ENCODE measurements around the gene CFAP44.
"Not testable (repeated sequence)": the region's sequence is repeated elsewhere in the genome, so short reads cannot be mapped to it uniquely, and the experiment has no call there.

CFAP44 gene, protein sequence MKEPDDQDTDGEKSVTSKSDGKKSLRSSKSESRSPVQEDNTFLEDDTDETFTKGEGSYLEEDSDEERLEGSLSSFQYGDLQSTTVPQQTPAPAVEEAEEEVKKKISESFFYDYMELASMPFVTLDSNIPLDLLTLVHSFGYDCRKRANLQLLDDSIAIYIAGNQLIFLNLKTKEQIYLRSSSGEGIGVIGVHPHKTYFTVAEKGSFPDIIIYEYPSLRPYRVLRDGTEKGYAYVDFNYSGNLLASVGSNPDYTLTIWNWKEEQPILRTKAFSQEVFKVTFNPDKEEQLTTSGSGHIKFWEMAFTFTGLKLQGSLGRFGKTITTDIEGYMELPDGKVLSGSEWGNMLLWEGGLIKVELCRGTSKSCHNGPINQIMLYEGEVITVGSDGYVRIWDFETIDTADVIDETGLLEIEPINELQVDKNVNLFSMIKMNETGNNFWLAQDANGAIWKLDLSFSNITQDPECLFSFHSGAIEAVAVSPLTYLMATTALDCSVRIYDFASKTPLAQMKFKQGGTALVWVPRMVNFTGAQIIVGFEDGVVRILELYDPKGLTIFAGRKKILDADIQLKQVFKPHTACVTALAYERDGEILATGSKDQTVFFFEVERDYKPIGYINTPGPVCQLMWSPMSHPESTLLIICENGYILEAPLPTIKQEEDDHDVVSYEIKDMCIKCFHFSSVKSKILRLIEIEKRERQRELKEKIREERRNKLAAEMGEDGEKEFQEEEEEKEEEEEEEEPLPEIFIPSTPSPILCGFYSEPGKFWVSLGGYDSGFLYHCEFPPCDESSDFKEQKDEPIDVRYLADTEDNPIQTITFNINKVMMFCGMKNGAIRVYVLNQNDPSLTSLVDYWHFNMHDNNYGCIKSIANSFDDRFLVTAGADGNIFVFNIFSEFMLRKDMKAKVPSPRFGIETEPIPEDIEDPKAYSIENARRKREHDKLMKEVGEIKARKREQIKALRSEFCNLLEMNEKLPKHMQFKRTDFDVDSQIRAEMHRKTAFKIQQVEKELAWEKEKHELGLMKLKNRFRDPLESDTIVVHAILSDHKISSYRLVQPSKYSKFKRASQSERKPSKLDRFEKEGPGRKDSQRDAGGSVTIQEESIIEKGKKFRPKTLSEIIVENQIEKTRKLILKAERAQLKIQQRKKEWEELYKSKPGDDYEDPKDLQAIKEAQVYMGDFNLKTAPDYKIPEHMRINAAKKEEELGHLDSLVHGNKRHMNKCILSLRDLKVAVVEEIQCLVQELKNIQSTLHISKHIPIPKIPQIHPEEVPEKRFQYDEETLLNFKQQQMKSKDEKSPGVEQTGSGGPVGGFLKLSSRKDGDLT (N-terminal part only)

DNA sequence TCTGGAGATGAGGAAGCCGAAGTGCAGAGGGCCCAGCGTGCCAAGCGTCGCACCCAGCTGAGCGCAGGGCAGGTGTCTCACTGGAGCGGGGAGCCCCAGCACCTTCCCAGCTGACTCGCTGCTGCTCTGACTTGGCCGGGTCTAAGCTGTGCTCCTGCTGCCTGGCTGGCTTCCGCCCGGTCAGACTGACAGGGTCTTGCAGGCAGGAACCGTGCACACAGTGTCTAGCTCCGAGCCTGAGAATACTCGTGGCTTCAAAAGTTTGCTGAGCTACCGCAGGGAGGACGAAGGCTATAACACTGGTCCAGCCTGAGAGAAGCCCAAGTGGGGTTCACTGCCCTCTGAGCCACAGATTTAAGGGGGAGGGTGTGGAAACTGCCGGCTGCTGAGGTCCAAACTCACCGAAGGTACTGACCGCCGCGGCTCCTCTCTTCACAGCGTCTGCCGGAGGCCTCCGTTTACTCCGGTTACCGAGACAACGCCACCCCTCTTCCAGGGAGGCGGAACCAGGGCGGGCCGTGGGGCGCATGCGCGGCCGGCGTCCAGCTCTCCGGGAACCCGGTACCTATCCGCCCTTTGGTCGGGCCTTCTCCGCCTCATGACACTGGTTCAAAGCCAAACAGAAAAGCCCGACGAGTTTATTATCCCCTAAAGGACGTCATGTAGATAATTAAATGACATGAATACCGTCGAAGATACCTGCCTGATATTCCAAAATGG is at the start of gene CFAP44:
Gene CFAP44 (minus strand): TSS at position 443 of the 720 bp plus-strand sequence. CDS start 7,829 bp downstream, outside the sequence.
- DNase-seq, result no peak

DNA sequence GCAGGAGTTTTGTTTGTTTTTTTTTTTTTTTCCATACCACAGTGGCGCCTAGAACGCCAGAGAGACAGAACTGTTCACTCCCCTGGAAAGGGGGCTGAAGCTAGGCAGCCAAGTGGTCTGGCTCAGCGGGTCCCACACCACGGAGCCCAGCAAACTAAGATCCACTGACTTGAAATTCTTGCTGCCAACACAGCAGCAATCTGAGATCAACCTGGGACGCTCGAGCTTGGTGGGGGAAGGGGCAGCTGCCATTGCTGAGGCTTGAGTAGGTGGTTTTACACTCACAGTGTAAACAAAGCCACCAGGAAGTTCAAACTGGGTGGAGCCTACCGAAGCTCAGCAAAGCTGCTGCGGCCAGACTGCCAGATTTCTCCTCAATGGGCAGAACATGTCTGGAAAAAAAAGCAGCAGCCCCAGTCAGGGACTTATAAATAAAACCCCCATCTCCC is 43.9 kb upstream of the CFAP44 start:
- no peak for DNase-seq

DNA sequence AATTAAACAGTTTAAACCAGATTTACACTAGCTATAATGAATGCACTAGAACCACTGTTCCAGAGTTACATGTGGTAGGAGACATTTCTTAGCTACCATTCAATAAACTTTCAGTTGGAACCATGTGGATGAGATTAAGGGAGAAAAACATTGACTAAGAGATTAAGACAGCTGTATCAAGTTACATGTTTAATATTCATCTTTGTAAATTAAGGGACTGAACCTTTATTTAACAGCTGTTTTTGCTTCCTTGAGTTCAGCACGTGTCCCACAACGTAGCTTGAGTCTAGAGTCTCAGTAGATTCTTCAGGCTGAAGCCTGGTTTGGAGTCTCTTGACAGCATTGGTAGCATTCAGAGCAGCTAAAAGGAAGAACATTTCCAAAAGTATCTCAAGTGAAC is 27.2 kb upstream of the CFAP44 start:
- no peak for DNase-seq

DNA sequence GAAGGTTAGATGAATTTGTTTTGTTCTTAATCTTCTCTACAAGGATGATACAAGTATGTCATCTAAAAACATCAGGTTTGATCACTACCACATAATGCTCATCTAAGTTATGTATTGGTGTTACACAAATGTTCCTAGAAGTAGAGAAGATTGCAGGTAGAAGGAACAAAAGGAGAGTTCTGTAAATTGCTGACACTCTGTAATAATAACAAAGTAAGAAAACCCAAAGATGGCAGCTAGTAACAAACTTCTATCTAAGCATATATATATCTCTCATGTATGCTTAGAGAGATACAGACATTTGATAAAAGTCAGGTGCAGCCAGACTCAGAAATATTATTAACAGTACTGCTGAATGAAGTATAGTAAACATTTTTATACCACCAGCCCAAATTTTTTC is 20.2 kb upstream of the CFAP44 start:
- no peak for DNase-seq

DNA sequence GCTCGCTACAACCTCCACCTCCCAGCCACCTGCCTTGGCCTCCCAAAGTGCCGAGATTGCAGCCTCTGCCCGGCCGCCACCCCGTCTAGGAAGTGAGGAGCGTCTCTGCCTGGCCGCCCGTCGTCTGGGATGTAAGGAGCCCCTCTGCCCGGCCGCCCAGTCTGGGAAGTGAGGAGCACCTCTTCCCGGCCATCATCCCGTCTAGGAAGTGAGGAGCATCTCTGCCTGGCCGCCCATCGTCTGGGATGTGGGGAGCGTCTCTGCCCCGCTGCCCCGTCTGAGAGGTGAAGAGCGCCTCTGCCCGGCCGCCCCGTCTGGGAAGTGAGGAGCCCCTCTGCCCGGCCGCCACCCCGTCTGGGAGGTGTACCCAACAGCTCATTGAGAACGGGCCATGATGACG is 17.3 kb upstream of the CFAP44 start:
- DNase-seq, result not testable (repeated sequence)

DNA sequence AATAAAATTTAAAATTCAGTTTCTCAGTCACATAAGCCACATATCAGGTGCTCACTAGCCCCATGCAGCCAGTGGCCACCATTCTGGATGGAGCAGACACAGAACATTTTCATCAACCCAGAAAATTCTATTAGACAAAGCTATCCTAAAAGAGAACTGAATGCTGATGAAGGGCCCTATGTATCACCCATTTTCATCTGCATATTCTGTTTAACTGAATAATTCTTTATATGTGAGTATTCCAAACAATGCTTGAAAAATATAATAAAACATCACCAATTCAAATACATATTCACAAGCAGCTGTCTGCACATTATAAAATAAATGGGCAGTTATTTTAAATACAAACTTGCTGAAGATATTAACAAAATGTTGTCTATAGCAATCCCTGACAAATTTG is 14.2 kb upstream of the CFAP44 start:
- no peak for DNase-seq

DNA sequence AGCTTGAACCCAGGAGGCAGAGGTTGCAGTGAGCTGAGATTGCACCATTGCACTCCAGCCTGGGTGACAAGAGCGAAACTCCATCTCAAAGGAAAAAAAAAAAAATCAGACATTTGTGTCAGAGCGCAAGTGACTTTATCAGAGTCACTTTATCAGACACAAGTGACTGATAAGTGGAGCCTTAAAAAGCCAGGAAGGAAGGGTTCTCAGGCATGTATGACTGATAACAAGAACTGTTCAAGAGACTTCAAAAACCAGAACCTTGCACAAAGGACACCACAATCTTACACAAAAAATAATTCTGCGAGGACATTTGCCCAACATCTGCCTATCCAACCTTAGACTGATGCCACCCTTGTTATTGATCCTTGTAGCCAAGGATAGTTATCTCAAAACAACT is 13.3 kb upstream of the CFAP44 start:
- no peak for DNase-seq

DNA sequence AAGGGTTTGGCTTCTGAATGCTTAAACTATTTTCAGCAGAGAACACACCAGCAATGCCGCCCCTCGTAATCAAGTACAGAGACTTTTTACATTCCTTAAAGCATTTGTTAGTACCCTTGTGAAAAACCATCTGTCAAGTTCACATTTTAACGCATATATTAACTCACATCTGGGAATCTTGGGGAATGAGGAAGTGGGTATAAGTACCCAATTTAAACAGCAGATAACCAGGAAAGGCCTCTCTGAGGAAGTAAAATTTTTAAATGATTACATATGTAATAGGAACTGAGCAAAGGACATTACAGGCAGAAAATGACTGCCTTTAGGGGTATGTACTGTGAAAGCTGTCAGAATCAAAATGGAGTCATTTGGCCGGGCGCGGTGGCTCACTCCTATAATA is 12.8 kb upstream of the CFAP44 start:
- DNase-seq, result no peak

DNA sequence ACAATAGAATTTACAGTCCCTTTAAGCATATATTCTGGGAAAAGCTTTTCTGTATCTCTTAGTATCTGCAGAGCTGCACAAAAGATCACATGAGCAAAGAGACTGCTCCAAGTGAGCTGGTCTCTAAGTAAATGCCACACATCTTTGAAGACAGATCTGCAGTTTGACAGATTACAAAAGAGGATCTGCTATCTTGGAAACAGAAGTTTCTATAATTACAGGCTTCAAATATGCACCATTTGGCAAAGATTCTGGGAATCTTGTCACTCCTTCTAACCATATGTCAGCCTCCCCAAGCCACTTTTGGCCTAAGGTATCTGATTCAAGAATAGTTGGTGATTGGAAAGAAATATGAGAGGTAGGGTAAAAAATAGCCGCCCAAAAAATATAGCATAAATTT is 9.6 kb upstream of the CFAP44 start:
- no peak for DNase-seq

DNA sequence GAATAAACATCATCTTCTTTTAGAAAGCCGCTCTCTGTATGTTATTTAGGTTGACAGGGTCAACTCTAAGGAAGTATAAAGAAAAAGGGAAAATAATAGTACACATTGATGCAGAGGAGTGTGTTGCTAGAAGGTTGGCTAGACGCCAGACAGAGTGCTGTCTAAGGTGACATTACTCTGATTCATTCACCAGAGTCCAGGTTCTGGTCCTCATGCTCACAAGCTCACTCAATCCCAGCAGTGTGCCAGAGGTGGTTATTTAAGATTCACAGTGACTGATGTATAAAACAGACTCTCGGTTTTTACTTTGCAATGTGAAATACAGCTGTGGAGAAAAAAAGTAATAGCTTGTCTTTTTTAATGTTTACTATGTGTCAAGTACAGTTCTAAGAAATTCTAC is 1.7 kb downstream of the CFAP44 start:
- DNase-seq, result no peak

DNA sequence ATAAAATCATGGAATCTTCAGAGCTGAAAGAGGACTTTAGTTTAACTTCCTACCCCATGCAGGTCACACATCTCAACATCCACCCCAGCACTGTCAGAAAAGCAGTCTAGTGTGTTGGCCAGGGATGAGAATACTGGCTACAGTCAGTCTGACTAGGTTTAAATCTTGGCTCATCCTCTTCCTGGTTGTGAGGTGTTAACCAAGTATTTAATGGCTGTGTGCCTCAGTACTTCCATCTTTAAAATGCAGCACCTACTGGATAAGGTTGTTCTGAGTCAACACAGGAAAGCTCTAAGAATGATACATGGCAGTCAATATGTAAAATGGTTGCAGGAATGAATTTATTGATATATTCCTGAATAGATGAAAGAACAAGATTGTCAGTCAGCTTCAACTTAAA is 3.1 kb downstream of the CFAP44 start:
- DNase-seq, result no peak

DNA sequence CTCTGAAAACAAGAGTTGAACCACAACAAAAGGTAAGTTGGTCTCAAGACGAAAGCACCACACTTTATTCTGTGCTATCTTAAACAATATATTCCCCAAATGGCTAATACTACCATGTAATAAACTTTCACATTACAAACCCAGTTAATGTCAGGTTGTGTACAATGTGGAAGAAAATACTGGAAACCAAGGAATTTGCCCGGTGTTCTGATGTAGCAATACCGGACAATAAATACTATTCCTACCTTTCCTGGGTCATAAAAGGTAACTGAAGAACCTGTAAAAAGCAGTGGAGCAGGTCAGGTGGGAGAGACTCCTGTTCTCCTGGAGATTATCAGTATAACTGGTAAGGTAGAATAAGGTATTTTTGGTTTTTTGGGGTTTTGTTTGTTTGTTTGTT is 3.9 kb downstream of the CFAP44 start:
- DNase-seq, result no peak

DNA sequence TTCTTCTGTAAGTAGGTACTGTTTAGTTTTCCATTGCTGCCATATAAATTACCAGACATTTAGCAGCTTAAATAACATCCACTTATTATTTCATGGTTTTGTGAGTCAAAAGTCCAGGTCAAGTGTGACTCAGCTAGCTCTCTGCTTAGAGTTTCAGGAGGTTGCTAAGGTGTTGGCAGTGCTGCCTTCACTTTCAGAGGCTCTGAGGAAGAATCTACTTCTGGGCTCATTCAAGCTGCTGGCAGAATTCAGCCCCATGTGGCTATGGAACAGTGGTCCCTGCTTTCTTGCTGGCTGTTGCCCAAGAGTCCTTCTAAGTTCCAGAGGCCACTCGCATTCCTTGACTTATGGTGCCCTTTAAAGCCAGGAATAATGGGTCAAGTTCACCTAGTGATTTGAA is 4.5 kb downstream of the CFAP44 start:
- DNase-seq, result no peak

DNA sequence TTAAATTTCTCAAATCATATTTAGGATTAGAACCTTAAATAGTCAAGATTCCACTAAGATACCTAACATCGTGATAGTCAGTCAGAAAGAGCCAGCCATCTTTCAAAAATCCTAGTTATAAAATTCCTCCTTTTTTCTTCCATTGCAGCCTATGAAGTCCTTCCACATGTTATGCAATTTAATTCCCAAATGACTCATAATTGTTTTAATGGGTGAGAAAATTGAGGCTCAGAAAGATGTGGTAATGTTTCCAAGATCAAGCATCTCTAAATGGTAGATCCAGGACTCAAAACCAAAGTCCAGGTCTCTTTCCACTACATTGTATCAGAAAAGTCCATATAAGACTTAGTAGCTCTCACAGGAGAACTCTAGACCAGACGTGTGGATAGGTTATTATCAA is 9.5 kb downstream of the CFAP44 start:
- no peak for DNase-seq

DNA sequence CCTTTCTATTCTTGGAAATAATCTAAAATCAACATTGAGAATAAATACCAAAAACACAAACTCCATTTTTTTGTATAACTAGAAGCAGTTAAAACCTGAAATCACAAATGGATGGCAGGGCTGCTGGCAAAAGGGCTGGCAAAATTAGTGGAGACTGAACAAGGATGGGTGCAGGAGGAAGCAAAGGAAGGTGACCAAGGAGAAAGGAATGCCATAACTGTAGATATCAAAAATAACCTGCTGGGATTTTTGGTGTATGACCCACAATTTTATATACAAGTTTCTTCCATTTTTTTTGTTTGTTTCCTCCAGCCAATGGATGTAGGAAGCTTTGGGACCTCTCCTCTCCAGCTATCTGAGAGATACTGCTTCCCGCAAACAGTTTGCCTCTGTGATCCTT is 12.7 kb downstream of the CFAP44 start:
- no peak for DNase-seq

DNA sequence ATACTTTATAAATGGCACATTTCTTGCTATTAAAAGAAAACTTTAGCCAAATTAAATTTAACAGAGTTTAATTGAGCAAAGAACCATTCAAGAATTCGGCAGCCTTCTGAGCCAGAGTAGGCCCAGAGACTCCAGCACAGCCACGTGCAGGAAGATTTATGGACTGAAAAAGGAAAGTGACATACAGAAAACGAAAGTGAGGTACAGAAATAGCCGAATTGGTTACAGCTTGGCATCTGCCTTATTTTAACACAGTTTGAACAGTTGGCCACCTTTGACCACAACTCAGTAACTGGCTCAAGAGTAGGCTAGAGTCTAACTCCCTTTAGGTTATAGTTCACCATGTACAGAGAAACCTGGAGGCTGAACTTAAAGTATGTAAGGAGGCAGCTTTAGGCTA is 17.6 kb downstream of the CFAP44 start:
- DNase-seq, result no peak

DNA sequence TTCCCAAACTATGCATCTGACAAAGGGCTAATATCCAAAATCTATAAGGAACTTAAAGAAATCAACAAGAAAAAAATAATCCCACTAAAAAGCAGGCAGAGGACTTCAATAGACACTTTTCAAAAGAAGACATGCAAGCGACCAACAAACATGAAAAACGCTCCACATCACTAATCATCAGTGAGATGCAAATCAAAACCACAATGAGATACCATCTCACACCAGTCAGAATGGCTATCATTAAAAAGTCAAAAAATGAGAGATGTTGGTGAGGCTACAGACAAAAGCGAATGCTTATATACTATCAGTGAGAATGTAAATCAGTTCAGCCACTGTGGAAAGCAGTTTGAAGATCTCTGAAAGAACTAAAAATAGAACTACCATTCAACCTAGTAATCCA is 20.2 kb downstream of the CFAP44 start:
- no peak for DNase-seq

DNA sequence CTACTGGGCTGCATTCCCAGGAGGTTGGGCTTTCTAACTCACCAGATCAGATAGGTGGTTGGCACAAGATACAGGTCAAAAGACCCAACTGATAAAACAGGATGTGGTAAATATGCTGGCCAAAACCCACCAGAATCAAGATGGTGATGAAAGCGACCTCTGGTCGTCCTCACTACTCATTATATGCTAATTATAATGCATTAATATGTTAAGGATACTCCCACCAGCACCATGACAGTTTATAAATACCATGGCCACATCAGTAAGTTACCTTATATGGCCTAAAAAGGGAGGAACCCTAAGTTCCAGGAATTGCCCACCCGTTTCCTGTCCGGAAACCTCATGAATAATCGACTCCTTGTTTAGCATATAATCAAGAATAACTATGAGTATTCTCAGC is 31.6 kb downstream of the CFAP44 start:
- DNase-seq, result no peak

DNA sequence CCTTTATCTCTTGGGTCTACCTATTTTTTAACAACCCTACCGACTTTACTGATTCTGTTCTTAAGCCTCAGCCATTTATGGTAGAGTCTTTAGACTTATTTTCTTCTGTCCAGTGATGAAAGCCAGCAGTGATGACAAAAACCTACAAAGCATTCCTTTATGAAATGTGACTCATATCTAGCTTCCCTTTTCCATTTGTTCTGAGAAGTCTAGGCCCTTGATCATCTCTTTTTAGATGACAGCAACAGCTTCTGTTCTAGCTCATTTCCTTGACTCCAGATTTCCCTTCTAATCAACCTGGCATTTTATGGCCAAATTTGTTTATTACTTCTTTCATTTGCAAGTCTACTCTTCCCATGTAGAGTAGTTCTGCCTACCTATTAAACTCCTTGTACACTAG is 36.1 kb downstream of the CFAP44 start:
- no peak for DNase-seq

DNA sequence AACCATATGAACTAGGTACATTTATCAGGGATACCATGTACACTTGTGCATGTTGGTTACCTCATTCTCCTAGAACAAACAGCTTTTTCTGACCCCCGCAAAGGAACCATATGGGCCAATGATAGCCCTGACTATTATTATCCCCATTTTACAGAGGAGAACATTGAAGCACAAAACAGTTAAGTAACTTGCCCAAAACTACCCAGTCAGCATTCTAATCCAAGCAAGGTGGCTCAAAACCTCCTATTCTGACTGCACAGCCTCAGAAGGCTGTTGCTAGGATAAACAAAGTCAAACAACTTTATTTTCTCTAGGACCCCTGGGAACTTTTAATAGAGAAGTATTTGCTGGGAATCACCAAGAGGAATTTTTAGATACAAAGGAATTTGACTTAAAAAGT is 36.7 kb downstream of the CFAP44 start:
- no peak for DNase-seq

Data from GDM1 (cell line).